Measurements from ENCODE around the gene SH3D19.

GRCh38 chr4:151359576-151359975, 34.2 kb upstream of the SH3D19 start:
- TF ChIP-seq POLR2A (IDR thresholded peaks at IDR 0.05), result no peak
- TF ChIP-seq CTCF (IDR thresholded peaks at IDR 0.05), result no peak

All from uterus (tissue), 2 donors.